GM19372 (cell line): ENCODE results near the gene CFAP52.
"Not testable (repeated sequence)": the region's sequence is repeated elsewhere in the genome, so short reads cannot be mapped to it uniquely, and the experiment has no call there.

Experiments
- ATAC-seq: cut with Tn5 transposase; IDR thresholded peaks from one replicate; pipeline ENCODE4 v1.9.1; 2021; ENCODE audit warnings: mild to moderate bottlenecking, low read depth, moderate library complexity; ENCODE audit not compliant: unreplicated experiment

CFAP52 gene

GRCh38 chr17:9576521-9577372 is at the start of gene CFAP52:
Gene CFAP52 (plus strand): TSS chr17:9576642. CDS start chr17:9576696, 54 bp downstream.
- no peak for ATAC-seq

GRCh38 chr17:9527788-9528187 is 48.7 kb upstream of the CFAP52 start:
- ATAC-seq = no peak

DNA sequence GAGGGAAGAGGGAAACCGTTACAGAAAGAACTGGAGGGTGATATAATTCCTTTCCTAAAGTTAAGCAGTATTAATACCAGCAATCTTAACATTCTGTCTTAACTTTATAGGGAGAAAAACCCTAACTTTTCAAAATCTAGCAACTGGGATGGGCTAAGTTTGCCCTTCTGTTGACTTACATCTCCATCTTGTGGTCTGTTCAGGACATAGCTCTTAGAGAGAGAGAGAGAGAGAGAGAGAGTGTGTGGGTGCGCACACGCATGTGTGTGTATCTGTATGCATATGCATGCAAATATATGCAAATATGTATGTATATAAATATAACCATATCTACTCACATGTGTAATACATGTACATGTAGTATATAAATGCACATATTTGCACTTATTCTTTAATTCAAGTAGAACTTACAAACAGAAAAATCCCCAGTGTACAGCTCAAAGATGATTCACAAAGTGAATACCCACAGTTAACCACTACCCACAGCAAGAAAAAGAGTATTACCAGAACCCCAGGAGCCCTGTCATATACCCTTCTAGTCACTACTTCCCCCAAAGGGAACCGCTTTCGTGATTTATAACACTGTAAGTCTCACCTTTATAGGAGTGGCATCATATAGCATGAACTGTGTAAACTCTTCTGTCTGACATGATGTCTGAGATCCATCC is 47.3 kb upstream of the CFAP52 start:
- no peak for ATAC-seq

GRCh38 chr17:9531034-9531433 is 45.4 kb upstream of the CFAP52 start:
- ATAC-seq = no peak

- no peak for ATAC-seq
Measured at GRCh38 chr17:9532715-9533114, 43.7 kb upstream of the CFAP52 start.

GRCh38 chr17:9533441-9533840 is 43.0 kb upstream of the CFAP52 start:
- ATAC-seq = no peak

- ATAC-seq = no peak
Measured at GRCh38 chr17:9536061-9536460, 40.4 kb upstream of the CFAP52 start.

- ATAC-seq = no peak
Measured at GRCh38 chr17:9537177-9537776, 39.2 kb upstream of the CFAP52 start.

DNA sequence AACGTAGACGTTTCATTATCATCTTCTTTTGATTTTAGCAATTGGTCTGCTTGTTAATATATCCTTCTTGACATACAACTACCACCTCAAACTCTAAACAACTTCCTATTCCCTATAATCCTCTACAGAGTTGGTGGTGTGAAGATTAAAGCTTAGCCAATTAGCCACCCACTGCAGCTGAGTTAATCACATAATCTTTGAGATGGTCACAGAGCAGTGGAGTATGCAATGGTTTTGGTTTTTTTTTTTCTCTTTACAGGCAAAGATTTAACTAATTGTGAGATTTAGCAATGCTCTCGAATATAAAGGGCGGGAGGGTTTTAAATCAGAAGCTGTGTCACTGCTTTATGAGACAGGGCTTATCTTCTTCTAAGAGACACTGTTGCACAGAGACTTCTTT is 37.8 kb upstream of the CFAP52 start:
- ATAC-seq = no peak

- ATAC-seq = no peak
Measured at GRCh38 chr17:9541718-9542117, 34.7 kb upstream of the CFAP52 start.

DNA sequence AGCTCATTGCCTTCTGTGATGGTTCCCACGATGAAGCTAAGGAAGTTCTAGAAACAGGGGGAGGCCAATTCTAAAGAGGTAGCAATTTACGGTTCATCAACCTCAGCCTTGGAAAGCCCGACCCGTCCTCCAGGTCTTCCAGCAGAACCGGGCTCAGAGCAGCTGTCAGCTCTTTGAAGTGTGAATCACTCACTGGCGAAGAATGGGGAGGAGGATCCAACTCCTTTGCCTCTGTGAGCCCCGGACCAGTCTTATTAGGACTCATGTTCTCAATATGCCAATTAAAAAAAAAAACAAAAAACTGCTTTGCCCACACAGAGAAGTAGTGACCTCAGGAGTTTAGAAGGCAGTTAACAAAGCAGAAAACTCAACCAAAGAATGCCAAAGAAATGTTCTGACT is 32.2 kb upstream of the CFAP52 start:
- ATAC-seq = no peak

DNA sequence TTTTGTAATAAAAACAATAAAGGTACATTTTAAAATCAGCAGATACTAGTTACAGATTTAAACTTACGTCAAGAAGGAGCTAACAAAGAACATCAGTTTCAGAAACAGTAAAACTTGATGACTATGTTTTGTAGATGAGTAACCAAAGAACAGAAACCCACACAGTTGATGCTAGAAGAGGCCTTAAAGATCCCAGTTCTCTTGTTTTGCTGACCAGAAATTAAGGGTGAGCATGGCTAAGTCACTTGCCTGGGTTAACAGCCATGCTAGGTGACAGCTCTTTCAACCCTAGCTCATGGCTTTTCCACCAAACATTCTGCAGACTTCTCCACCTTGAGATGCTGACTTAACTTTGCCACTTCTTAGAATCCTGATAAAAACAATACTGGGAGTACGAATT is 27.2 kb upstream of the CFAP52 start:
- no peak for ATAC-seq

DNA sequence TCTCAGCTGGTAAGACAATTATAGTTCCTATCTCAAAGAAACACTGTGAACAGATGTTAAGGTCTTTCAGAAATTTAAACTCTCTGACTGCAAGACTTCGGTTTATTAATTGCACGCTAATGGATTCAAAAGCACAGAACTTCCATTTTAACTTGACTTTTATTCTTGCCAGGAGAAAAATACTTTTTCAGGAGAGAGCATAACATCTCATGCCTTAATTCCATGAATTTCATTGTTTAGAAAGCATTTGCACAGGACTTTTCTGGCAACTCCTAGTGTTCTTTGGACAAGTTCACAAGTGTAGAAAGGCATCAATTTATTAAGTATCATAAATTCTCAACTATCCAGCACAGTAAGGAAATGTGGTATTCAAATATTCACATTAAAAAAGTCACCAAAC is 23.3 kb upstream of the CFAP52 start:
- ATAC-seq = no peak

GRCh38 chr17:9553596-9553995 is 22.8 kb upstream of the CFAP52 start:
- no peak for ATAC-seq

GRCh38 chr17:9554715-9555114 is 21.7 kb upstream of the CFAP52 start:
- not testable (repeated sequence) for ATAC-seq

DNA sequence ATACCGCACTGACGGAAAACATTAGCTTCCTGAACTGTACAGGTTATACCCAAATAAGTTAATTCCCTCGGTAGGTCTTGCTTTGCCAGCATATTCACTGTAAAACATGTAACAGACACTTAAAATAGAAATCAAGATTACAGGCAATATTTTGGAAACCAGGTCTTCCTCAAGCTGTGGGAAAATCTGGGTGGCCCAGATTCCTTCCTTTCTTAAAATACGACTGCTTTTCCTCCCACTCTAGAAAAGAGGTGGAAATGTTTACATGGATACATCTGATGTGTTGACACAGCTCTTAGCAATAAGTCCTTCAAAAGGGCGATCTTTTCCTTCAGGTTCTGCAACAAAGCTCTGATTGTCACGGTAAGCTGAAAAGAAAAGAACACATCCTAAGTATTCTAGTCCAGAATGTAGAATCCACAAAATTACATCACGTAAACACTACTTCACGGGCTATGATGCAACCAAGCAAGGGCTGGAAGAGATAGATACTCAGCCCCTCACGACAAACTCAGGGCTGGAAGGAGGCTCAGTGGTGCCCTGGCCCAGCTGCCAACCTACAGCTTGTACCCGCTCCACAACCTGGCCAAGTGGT is 19.2 kb upstream of the CFAP52 start:
- ATAC-seq = no peak

- ATAC-seq = no peak
Measured at GRCh38 chr17:9557857-9558256, 18.6 kb upstream of the CFAP52 start.

DNA sequence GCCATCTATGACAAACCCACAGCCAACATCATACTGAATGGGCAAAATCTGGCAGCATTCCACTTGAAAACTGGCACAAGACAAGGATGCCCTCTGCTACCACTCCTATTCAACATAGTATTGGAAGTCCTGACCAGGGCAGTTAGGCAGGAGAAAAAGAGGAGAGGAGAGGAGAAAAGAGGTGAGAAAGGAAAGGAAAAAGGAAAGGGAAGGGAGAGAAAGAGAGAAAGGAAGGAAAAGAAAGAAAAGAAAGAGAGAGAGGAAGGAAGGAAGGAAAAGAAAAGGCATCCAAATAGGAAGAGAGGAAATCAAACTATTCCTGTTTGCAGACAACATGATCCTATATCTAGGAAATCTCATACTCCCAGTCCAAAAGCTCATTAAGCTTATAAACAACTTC is 12.3 kb upstream of the CFAP52 start:
- ATAC-seq = no peak

- no peak for ATAC-seq
Measured at GRCh38 chr17:9566067-9566466, 10.4 kb upstream of the CFAP52 start.

GRCh38 chr17:9566739-9567138 is 9.7 kb upstream of the CFAP52 start:
- ATAC-seq = not testable (repeated sequence)

DNA sequence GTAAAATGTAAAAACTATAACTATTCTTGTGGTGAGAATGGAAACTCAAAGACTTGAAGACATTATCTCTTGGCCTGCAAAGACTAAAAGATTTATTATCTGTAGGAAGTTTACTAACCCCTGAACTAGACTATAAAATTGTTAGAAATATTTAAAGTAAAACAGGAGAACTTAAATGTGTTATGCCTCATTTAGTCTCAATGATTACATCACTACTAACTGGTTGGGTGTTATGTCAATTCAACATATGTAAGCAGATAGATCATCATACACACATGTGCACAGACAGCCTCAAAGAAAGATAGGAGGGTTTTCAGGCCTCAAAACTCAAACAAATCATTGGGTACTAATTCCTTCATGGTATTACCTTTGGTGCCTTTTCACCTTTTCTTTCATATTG is 8.4 kb upstream of the CFAP52 start:
- ATAC-seq = no peak
